ENCODE results near the gene CASZ1. TPM values are rescaled to one million over a fixed set of nuclear protein-coding genes. Genes with fewer than 3 reads are reported as not detected.

Gene CASZ1
- total RNA-seq, 1 experiment from 2014 or later, result 27.8 TPM

- no TSS peak for BruUV-seq (replicated peaks)
- no peak overlapping the region for H3K4me3 ChIP-seq (ENCODE audit: low read depth in 2 of 2, low read length in 2 of 2)
- POLR2A ChIA-PET, result no interaction called here
- DNase-seq (ENCODE audit: low read depth, low spot score) (no peak), ATAC-seq (no peak)
- intact Hi-C loops (cut with micrococcal nuclease; ENCODE audit: unreplicated experiment) (loop anchor here (5.0 kb wide), 1 partner anchor 161 kb away; no protein-coding TSS in a partner anchor), in situ Hi-C loops (cut with HindIII; ENCODE audit: low pct_unique_long_range_greater_than_20kb, low sequenced_read_pairs) (no loop called here)
- H3K4me1 ChIP-seq (ENCODE audit: control insufficient read depth, insufficient read depth, low read length), result peaks cover 36% of the 10 kb centered on the region
- no peaks in the 10 kb centered on the region for H3K27me3 ChIP-seq (ENCODE audit: control insufficient read depth, insufficient read depth, low read length)
- no peaks in the 10 kb centered on the region for H3K9me3 ChIP-seq (ENCODE audit: control insufficient read depth, insufficient read depth, low read depth, low read length)
- CTCF ChIA-PET, result no interaction called here
- TF ChIP-seq POLR2AphosphoS5 (IDR thresholded peaks at IDR 0.05; ENCODE audit: low read depth, low read length) (no peak), REST (IDR thresholded peaks at IDR 0.05; ENCODE audit: insufficient read depth in 1 of 2, low read depth in 2 of 2, low read length in 1 of 2) (no peak), CTCF (IDR thresholded peaks at IDR 0.05) (no peak)
- H3K27ac ChIP-seq (ENCODE audit: low read length), result no peak overlapping the region; the same call in 1 of the 2 replicates
- no peaks in the 10 kb centered on the region for H3K36me3 ChIP-seq (ENCODE audit: control insufficient read depth, insufficient read depth, low read length)
These were observed 108.6 kb downstream of the CASZ1 start for GRCh38 chr1:10687782-10688408.

GRCh38 chr1:10687251-10687651, 109.2 kb downstream of the CASZ1 start:
- Histone ChIP-seq H3K27ac (ENCODE audit: low read length) (peak overlapping the region; percentile 48; the same call in 1 of the 2 replicates), H3K4me1 (ENCODE audit: control insufficient read depth, insufficient read depth, low read length) (peaks cover 37% of the 10 kb centered on the region), H3K27me3 (ENCODE audit: control insufficient read depth, insufficient read depth, low read length) (no peaks in the 10 kb centered on the region), H3K9me3 (ENCODE audit: control insufficient read depth, insufficient read depth, low read depth, low read length) (no peaks in the 10 kb centered on the region), H3K36me3 (ENCODE audit: control insufficient read depth, insufficient read depth, low read length) (no peaks in the 10 kb centered on the region), H3K4me3 (ENCODE audit: low read depth in 2 of 2, low read length in 2 of 2) (no peak overlapping the region)
- TF ChIP-seq POLR2AphosphoS5 (IDR thresholded peaks at IDR 0.05; ENCODE audit: low read depth, low read length), result no peak
- BruUV-seq (replicated peaks), result no TSS peak
- ChIA-PET CTCF (no interaction called here), POLR2A (no interaction called here)
- intact Hi-C loops (cut with micrococcal nuclease; ENCODE audit: unreplicated experiment), result loop anchor here (5.0 kb wide), 1 partner anchor 160 kb away; no protein-coding TSS in a partner anchor
- DNase-seq (ENCODE audit: low read depth, low spot score) (no peak), ATAC-seq (no peak)
- in situ Hi-C loops (cut with HindIII; ENCODE audit: low pct_unique_long_range_greater_than_20kb, low sequenced_read_pairs), result no loop called here

- DNase-seq (ENCODE audit: low read depth, low spot score) (no peak), ATAC-seq (peak; percentile 40)
These were observed 109.9 kb downstream of the CASZ1 start for GRCh38 chr1:10686404-10687040.

More at GRCh38 chr1:10686404-10687040, 109.9 kb downstream of the CASZ1 start:
- no peak overlapping the region for H3K4me3 ChIP-seq (ENCODE audit: low read depth in 2 of 2, low read length in 2 of 2)
- BruUV-seq (replicated peaks), result no TSS peak
- peaks cover 31% of the 10 kb centered on the region for H3K4me1 ChIP-seq (ENCODE audit: control insufficient read depth, insufficient read depth, low read length)
- CTCF ChIA-PET, result no interaction called here
- POLR2A ChIA-PET, result interaction anchor here (0.5 kb wide), 1 partner anchor 92 kb away, joined by 7 read pairs; no protein-coding TSS in a partner anchor
- H3K27ac ChIP-seq (ENCODE audit: low read length), result peak overlapping the region; percentile 48; the same call in 1 of the 2 replicates
- in situ Hi-C loops (cut with HindIII; ENCODE audit: low pct_unique_long_range_greater_than_20kb, low sequenced_read_pairs) (no loop called here), intact Hi-C loops (cut with micrococcal nuclease; ENCODE audit: unreplicated experiment) (loop anchor here (5.0 kb wide), 1 partner anchor 159 kb away; no protein-coding TSS in a partner anchor)
- no peaks in the 10 kb centered on the region for H3K9me3 ChIP-seq (ENCODE audit: control insufficient read depth, insufficient read depth, low read depth, low read length)
- H3K27me3 ChIP-seq (ENCODE audit: control insufficient read depth, insufficient read depth, low read length), result no peaks in the 10 kb centered on the region
- no peaks in the 10 kb centered on the region for H3K36me3 ChIP-seq (ENCODE audit: control insufficient read depth, insufficient read depth, low read length)
- no peak for TF ChIP-seq POLR2AphosphoS5 (IDR thresholded peaks at IDR 0.05; ENCODE audit: low read depth, low read length)
- TF ChIP-seq SIN3A (IDR thresholded peaks at IDR 0.05; ENCODE audit: borderline replicate concordance, insufficient read depth, low read depth, low read length), result no peak
- TF ChIP-seq TCF7L2 (IDR thresholded peaks at IDR 0.05; ENCODE audit: low read depth, low read length), result no peak
- TF ChIP-seq REST (IDR thresholded peaks at IDR 0.05; ENCODE audit: insufficient read depth in 1 of 2, low read depth in 2 of 2, low read length in 1 of 2), result no peak
- TF ChIP-seq CTCF (IDR thresholded peaks at IDR 0.05), result no peak

Measured in Panc1 (cell line).